Measurements from ENCODE around the gene HOXA2. TPM values are rescaled to one million over a fixed set of nuclear protein-coding genes. Genes with fewer than 3 reads are reported as not detected.

HOXA2 gene
- total and polyA plus RNA-seq, 2 of the 8 experiments (the other 6 are each of a cell fraction or from before 2014, with no cell fraction given): not detected

GRCh38 chr7:27079234-27079975, 23.1 kb downstream of the HOXA2 start (continued):
- TF ChIP-seq ZNF274 (IDR thresholded peaks at IDR 0.05; ENCODE audit: borderline replicate concordance, extremely low read depth, low read length) (no peak), BACH1 (IDR thresholded peaks at IDR 0.05; ENCODE audit: low read length) (no peak), YY1 (IDR thresholded peaks at IDR 0.05; ENCODE audit: low read depth, low read length) (no peak), FOSL1 (IDR thresholded peaks at IDR 0.05; ENCODE audit: insufficient read depth, low read depth, low read length) (no peak), TBP (IDR thresholded peaks at IDR 0.05; ENCODE audit: low read depth, low read length) (no peak), CBX8 (IDR thresholded peaks at IDR 0.05; ENCODE audit: borderline replicate concordance, low read depth, low read length) (no peak), ATF3 (IDR thresholded peaks at IDR 0.05; ENCODE audit: insufficient read depth, low read depth, low read length) (no peak), BRCA1 (IDR thresholded peaks at IDR 0.05; ENCODE audit: low read depth, low read length) (no peak)
